ENCODE data around the gene ZNF778. TPM values are rescaled to one million over a fixed set of nuclear protein-coding genes. Genes with fewer than 3 reads are reported as not detected.

Gene ZNF778
- total and polyA plus RNA-seq, 10 of the 15 experiments (the other 5 are each of a cell fraction or from before 2014, with no cell fraction given): 0.20 to 9.7 (median 4.1) TPM

DNA sequence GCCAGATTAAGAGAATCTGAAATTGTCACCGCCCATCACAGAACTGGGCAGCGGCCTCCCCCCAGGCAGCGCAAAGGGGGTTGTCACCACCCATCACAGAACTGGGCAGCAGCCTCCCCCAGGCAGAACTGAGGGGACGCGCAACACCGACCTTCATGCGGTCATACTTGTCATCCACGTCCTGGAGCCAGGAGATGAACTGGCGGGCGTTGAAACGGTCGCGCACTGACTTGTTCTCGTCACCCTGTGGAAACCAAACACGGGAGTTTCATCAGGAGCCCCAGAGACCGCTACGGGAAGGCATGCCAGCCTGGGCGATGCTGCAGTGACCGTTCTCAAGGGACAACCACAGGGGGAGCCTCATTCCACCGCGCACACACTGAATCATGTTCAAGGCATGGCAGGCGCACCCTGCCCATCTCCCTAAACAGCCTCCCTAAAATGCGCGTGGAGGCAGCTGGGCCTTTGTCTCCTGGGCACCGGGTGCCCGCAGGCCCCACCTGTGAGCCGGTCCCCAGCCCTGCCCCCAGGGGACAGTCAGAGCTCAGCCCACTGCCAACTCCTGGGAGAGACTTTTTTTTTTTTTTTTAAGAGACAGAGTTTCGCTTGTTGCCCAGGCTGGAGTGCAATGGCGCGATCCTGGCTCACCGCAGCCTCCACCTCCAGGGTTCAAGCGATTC lies 53.3 kb downstream of the ZNF778 start:
- Histone ChIP-seq H2AFZ (ENCODE audit: control insufficient read depth, low read depth, low read length) (no peak overlapping the region), H3K9ac (ENCODE audit: control insufficient read depth, insufficient read depth, low read length) (no peak overlapping the region), H3K27ac (ENCODE audit: control insufficient read depth, insufficient read depth) (no peak overlapping the region), H3K4me1 (ENCODE audit: control insufficient read depth, insufficient read depth, low read length) (no peaks in the 10 kb centered on the region), H3K27me3 (replicated peaks in 1 of 2; ENCODE audit: control insufficient read depth in 2 of 2, insufficient read depth in 2 of 2, low read length in 1 of 2) (no peaks in the 10 kb centered on the region), H3K4me3 (no peak overlapping the region), H4K20me1 (ENCODE audit: control insufficient read depth, insufficient read depth) (no peaks in the 10 kb centered on the region), H3K79me2 (ENCODE audit: control insufficient read depth, insufficient read depth, low read length) (no peaks in the 10 kb centered on the region), H3K36me3 (ENCODE audit: control insufficient read depth in 2 of 2, insufficient read depth in 2 of 2, low read length in 1 of 2) (peaks cover 28% of the 10 kb centered on the region in 2 experiments), H3K9me3 (replicated peaks; ENCODE audit: control insufficient read depth, insufficient read depth, low read length) (no peaks in the 10 kb centered on the region), H3K4me2 (ENCODE audit: control insufficient read depth, insufficient read depth) (no peak overlapping the region)
- ATAC-seq (no peak), DNase-seq (ENCODE audit: low read depth, low spot score) (no peak), FAIRE-seq (no peak)
- BruUV-seq (replicated peaks): no TSS peak
- in situ Hi-C loops (cut with MboI) (no loop called here), intact Hi-C loops (cut with micrococcal nuclease; ENCODE audit: unreplicated experiment) (no loop called here)
- 98% methylated on average over 26 of the region's 32 CpGs for WGBS (ENCODE audit: insufficient coverage, insufficient replicate concordance, low lambda C conversion rate, missing lambda C conversion rate)
- ChIA-PET RAD21 (ENCODE audit: unreplicated experiment) (no interaction called here), SMC1A (ENCODE audit: uncharacterized antibody, unreplicated experiment) (no interaction called here), CTCF (no interaction called here), POLR2A (no interaction called here)
- TF ChIP-seq BACH1 (IDR thresholded peaks at IDR 0.05; ENCODE audit: borderline replicate concordance) (no peak), NR2C2 (IDR thresholded peaks at IDR 0.05; ENCODE audit: borderline replicate concordance, control insufficient read depth, insufficient read length, low read depth) (no peak), LARP7 (IDR thresholded peaks at IDR 0.05) (no peak), BCL11A (IDR thresholded peaks at IDR 0.05; ENCODE audit: low read depth, low read length) (no peak), SPI1 (IDR thresholded peaks at IDR 0.05; ENCODE audit: borderline replicate concordance, insufficient read depth, low read depth, low read length) (no peak), NBN (IDR thresholded peaks at IDR 0.05) (no peak), ZNF24 (IDR thresholded peaks at IDR 0.05) (no peak), WRNIP1 (IDR thresholded peaks at IDR 0.05; ENCODE audit: borderline replicate concordance, low read depth, low read length) (no peak), MXI1 (IDR thresholded peaks at IDR 0.05; ENCODE audit: low read depth, low read length) (no peak)
- TF ChIP-seq, protein P1, sequence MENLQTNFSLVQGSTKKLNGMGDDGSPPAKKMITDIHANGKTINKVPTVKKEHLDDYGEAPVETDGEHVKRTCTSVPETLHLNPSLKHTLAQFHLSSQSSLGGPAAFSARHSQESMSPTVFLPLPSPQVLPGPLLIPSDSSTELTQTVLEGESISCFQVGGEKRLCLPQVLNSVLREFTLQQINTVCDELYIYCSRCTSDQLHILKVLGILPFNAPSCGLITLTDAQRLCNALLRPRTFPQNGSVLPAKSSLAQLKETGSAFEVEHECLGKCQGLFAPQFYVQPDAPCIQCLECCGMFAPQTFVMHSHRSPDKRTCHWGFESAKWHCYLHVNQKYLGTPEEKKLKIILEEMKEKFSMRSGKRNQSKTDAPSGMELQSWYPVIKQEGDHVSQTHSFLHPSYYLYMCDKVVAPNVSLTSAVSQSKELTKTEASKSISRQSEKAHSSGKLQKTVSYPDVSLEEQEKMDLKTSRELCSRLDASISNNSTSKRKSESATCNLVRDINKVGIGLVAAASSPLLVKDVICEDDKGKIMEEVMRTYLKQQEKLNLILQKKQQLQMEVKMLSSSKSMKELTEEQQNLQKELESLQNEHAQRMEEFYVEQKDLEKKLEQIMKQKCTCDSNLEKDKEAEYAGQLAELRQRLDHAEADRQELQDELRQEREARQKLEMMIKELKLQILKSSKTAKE (IDR thresholded peaks at IDR 0.05; ENCODE audit: low read depth, poor library complexity, severe bottlenecking): no peak
- TF ChIP-seq, protein P2, sequence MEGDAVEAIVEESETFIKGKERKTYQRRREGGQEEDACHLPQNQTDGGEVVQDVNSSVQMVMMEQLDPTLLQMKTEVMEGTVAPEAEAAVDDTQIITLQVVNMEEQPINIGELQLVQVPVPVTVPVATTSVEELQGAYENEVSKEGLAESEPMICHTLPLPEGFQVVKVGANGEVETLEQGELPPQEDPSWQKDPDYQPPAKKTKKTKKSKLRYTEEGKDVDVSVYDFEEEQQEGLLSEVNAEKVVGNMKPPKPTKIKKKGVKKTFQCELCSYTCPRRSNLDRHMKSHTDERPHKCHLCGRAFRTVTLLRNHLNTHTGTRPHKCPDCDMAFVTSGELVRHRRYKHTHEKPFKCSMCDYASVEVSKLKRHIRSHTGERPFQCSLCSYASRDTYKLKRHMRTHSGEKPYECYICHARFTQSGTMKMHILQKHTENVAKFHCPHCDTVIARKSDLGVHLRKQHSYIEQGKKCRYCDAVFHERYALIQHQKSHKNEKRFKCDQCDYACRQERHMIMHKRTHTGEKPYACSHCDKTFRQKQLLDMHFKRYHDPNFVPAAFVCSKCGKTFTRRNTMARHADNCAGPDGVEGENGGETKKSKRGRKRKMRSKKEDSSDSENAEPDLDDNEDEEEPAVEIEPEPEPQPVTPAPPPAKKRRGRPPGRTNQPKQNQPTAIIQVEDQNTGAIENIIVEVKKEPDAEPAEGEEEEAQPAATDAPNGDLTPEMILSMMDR (IDR thresholded peaks at IDR 0.05 in 2 of 3, conservative IDR thresholded peaks at IDR 0.05 in 1 of 3; ENCODE audit: control insufficient read depth in 2 of 3, extremely low read depth in 1 of 3, insufficient read depth in 1 of 3, low read depth in 3 of 3, low read length in 3 of 3): no peak
- TF ChIP-seq, protein P3, sequence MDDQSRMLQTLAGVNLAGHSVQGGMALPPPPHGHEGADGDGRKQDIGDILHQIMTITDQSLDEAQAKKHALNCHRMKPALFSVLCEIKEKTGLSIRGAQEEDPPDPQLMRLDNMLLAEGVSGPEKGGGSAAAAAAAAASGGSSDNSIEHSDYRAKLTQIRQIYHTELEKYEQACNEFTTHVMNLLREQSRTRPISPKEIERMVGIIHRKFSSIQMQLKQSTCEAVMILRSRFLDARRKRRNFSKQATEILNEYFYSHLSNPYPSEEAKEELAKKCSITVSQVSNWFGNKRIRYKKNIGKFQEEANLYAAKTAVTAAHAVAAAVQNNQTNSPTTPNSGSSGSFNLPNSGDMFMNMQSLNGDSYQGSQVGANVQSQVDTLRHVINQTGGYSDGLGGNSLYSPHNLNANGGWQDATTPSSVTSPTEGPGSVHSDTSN (IDR thresholded peaks at IDR 0.05; ENCODE audit: insufficient replicate concordance, low read depth, low read length): no peak
- TF ChIP-seq, protein P4, sequence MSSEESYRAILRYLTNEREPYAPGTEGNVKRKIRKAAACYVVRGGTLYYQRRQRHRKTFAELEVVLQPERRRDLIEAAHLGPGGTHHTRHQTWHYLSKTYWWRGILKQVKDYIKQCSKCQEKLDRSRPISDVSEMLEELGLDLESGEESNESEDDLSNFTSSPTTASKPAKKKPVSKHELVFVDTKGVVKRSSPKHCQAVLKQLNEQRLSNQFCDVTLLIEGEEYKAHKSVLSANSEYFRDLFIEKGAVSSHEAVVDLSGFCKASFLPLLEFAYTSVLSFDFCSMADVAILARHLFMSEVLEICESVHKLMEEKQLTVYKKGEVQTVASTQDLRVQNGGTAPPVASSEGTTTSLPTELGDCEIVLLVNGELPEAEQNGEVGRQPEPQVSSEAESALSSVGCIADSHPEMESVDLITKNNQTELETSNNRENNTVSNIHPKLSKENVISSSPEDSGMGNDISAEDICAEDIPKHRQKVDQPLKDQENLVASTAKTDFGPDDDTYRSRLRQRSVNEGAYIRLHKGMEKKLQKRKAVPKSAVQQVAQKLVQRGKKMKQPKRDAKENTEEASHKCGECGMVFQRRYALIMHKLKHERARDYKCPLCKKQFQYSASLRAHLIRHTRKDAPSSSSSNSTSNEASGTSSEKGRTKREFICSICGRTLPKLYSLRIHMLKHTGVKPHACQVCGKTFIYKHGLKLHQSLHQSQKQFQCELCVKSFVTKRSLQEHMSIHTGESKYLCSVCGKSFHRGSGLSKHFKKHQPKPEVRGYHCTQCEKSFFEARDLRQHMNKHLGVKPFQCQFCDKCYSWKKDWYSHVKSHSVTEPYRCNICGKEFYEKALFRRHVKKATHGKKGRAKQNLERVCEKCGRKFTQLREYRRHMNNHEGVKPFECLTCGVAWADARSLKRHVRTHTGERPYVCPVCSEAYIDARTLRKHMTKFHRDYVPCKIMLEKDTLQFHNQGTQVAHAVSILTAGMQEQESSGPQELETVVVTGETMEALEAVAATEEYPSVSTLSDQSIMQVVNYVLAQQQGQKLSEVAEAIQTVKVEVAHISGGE (CRISPR knock-in tag; IDR thresholded peaks at IDR 0.05): no peak
- TF ChIP-seq, protein P5, sequence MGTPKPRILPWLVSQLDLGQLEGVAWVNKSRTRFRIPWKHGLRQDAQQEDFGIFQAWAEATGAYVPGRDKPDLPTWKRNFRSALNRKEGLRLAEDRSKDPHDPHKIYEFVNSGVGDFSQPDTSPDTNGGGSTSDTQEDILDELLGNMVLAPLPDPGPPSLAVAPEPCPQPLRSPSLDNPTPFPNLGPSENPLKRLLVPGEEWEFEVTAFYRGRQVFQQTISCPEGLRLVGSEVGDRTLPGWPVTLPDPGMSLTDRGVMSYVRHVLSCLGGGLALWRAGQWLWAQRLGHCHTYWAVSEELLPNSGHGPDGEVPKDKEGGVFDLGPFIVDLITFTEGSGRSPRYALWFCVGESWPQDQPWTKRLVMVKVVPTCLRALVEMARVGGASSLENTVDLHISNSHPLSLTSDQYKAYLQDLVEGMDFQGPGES (IDR thresholded peaks at IDR 0.05): no peak

Data from GM12878 (cell line).